HepG2 (cell line): ENCODE measurements around the gene CYB5A. TPM values are rescaled to one million over a fixed set of nuclear protein-coding genes. Genes with fewer than 3 reads are reported as not detected.

Experiments used
- ARNTL ChIP-seq: sonication (generic); formaldehyde crosslinking; IDR thresholded peaks from 2 replicates; pipeline ENCODE4 v1.4.0; 2020; ENCODE audit warnings: mild to moderate bottlenecking, missing genetic modification reagents
- CHCHD3 ChIP-seq: sonication (generic); formaldehyde crosslinking; IDR thresholded peaks from 2 replicates; pipeline ENCODE4 v1.8.0; 2022; ENCODE audit warnings: mild to moderate bottlenecking, missing genetic modification reagents, moderate library complexity
- EED ChIP-seq: sonication (generic); formaldehyde crosslinking; IDR thresholded peaks from 2 replicates; pipeline ENCODE4 v1.5.0; 2020; ENCODE audit warnings: mild to moderate bottlenecking, missing genetic modification reagents
- ISL2 ChIP-seq: sonication (generic); formaldehyde crosslinking; IDR thresholded peaks from 2 replicates; pipeline ENCODE4 v1.5.0; 2020; ENCODE audit warnings: missing genetic modification reagents
- JARID2 ChIP-seq: sonication (generic); formaldehyde crosslinking; IDR thresholded peaks from 2 replicates; pipeline ENCODE4 v1.8.1; 2023; ENCODE audit warnings: missing genetic modification reagents, inconsistent platforms; ENCODE audit not compliant: insufficient replicate concordance
- KAT2B ChIP-seq: fragments of 150-350 bp; IDR thresholded peaks from 2 replicates; pipeline ENCODE4 v1.6.1; 2014; ENCODE audit warnings: low read depth, low read length, borderline replicate concordance
- LBX2 ChIP-seq: sonication (generic); formaldehyde crosslinking; IDR thresholded peaks from 2 replicates; pipeline ENCODE4 v1.5.0; 2020; ENCODE audit warnings: missing genetic modification reagents, mild to moderate bottlenecking, borderline replicate concordance
- MEIS1 ChIP-seq: sonication (generic); formaldehyde crosslinking; IDR thresholded peaks from 2 replicates; pipeline ENCODE4 v1.9.0; 2021; ENCODE audit warnings: mild to moderate bottlenecking, missing genetic modification reagents, moderate library complexity, borderline replicate concordance
- MNT ChIP-seq: fragments of 450-650 bp; IDR thresholded peaks from 2 replicates; pipeline ENCODE4 v1.6.1; 2016
- NR2C2 ChIP-seq: sonication (generic); formaldehyde crosslinking; IDR thresholded peaks from 2 replicates; pipeline ENCODE4 v1.4.0; 2020; ENCODE audit warnings: missing genetic modification reagents, mild to moderate bottlenecking, moderate library complexity, borderline replicate concordance
- ONECUT2 ChIP-seq: sonication (generic); formaldehyde crosslinking; IDR thresholded peaks from 2 replicates; pipeline ENCODE4 v1.4.0; 2020; ENCODE audit warnings: missing genetic modification reagents
- RBAK ChIP-seq: sonication (generic); formaldehyde crosslinking; IDR thresholded peaks from 2 replicates; pipeline ENCODE4 v1.5.1; 2020; ENCODE audit warnings: mild to moderate bottlenecking, missing genetic modification reagents
- REST ChIP-seq, 2 experiments: IDR thresholded peaks; 2 replicates each; pipeline ENCODE4 v1.6.1; 2011 to 2012; ENCODE audit warnings: low read length in 2 of 2, borderline replicate concordance in 1 of 2, low read depth in 1 of 2, mild to moderate bottlenecking in 1 of 2, moderate library complexity in 1 of 2
- SOX13 ChIP-seq, 3 experiments: fragments of 450-650 bp in 1 of 3; sonication (generic) in 1 of 3; formaldehyde crosslinking in 1 of 3; IDR thresholded peaks in 2 of 3; conservative IDR thresholded peaks in 1 of 3; 2 replicates each; pipeline versions ENCODE4 v1.5.0 to v1.6.1; 2016 to 2020; ENCODE audit warnings: antibody characterized with exemption in 1 of 3, mild to moderate bottlenecking in 1 of 3, missing compliant biosample characterization in 1 of 3, missing genetic modification reagents in 1 of 3, moderate library complexity in 1 of 3
- SRSF9 ChIP-seq: fragments of 200-400 bp; formaldehyde crosslinking; IDR thresholded peaks from 2 replicates; pipeline ENCODE4 v1.6.1; 2018; ENCODE audit warnings: borderline replicate concordance, mild to moderate bottlenecking, low read depth, low read length; ENCODE audit not compliant: insufficient read depth, poor library complexity, severe bottlenecking
- SRY ChIP-seq: sonication (generic); formaldehyde crosslinking; IDR thresholded peaks from 2 replicates; pipeline ENCODE4 v1.8.0; 2022; ENCODE audit warnings: mild to moderate bottlenecking, missing genetic modification reagents
- ZGPAT ChIP-seq: IDR thresholded peaks from 2 replicates; pipeline ENCODE4 v1.6.1; 2016; ENCODE audit warnings: mild to moderate bottlenecking
- ZNF225 ChIP-seq: sonication (generic); formaldehyde crosslinking; IDR thresholded peaks from 2 replicates; pipeline ENCODE4 v1.4.0; 2020; ENCODE audit warnings: mild to moderate bottlenecking, missing genetic modification reagents
- ZNF567 ChIP-seq: sonication (generic); formaldehyde crosslinking; IDR thresholded peaks from 2 replicates; pipeline ENCODE4 v1.8.1; 2023; ENCODE audit warnings: mild to moderate bottlenecking, missing genetic modification reagents, borderline replicate concordance
- ZNF589 ChIP-seq: sonication (generic); formaldehyde crosslinking; conservative IDR thresholded peaks from 2 replicates; pipeline ENCODE4 v1.8.0; 2022; ENCODE audit warnings: mild to moderate bottlenecking, moderate library complexity, missing genetic modification reagents
- ZSCAN31 ChIP-seq: sonication (generic); formaldehyde crosslinking; IDR thresholded peaks from 2 replicates; pipeline ENCODE4 v1.5.0; 2020; ENCODE audit warnings: low read depth, mild to moderate bottlenecking, missing genetic modification reagents
- polyA plus RNA-seq, 8 experiments: library from polyadenylated mRNA; depleted of rRNA in 3 of 8; stranded (reverse) in 7 of 8; unstranded in 1 of 8; fragments of >200 nt; fragmentation: Illumina TruSeq in 4 of 8; extraction: Trizol in 4 of 8; gene quantifications; 2 replicates each; pipeline versions ENCODE4 v1.2.1 to v1.2.3, GENCODE V29; 2011 to 2016; ENCODE audit warnings: low read depth in 4 of 8, missing spikeins in 1 of 8, mixed read lengths in 1 of 8; ENCODE audit not compliant: insufficient read depth in 1 of 8
- total RNA-seq, 5 experiments: library from RNA; depleted of rRNA; stranded (reverse); fragments of >200 nt; fragmentation: Illumina TruSeq; extraction: Trizol; gene quantifications; 2 replicates each; pipeline ENCODE4 v1.2.3, GENCODE V29; 2016; ENCODE audit warnings: low read depth in 1 of 5

CYB5A gene
- total and polyA plus RNA-seq, 2 of the 13 experiments (the other 11 are each of a cell fraction or from before 2014, with no cell fraction given), result 215 to 356 TPM

- TF ChIP-seq ONECUT2 (no peak), EED (CRISPR knock-in tag) (no peak), ZGPAT (peak; percentile 83), SOX13 (IDR thresholded peaks at IDR 0.05) (0 out of 2 replicates have a peak, but pooled peaks have one; percentile 9), SOX13 (CRISPR knock-in tag; conservative IDR thresholded peaks at IDR 0.05 in 1 of 2, IDR thresholded peaks at IDR 0.05 in 1 of 2) (peak in 1 of 2 experiments; percentile 66; a peak in 1 of 4 replicates), SRSF9 (no peak), NR2C2 (CRISPR knock-in tag) (peak; percentile 83), ZNF589 (CRISPR knock-in tag) (no peak), ISL2 (CRISPR knock-in tag) (peak; percentile 65; the same call in 1 of the 2 replicates), ARNTL (CRISPR knock-in tag) (peak; percentile 88), RBAK (CRISPR knock-in tag) (no peak), SRY (CRISPR knock-in tag) (no peak; the same call in 1 of the 2 replicates), ZSCAN31 (CRISPR knock-in tag) (peak; percentile 72; the same call in 1 of the 2 replicates), MEIS1 (CRISPR knock-in tag) (peak; percentile 69), KAT2B (no peak), JARID2 (no peak), ZNF567 (CRISPR knock-in tag) (no peak; the same call in 1 of the 2 replicates), MNT (peak; percentile 69; the same call in 1 of the 2 replicates), REST (IDR thresholded peaks at IDR 0.05; ENCODE audit: borderline replicate concordance in 1 of 2, low read depth in 1 of 2, low read length in 2 of 2) (peak in 1 of 2 experiments; percentile 51; a peak in 1 of 4 replicates), LBX2 (no peak), ZNF225 (no peak), CHCHD3 (no peak)
Measured at GRCh38 chr18:74291771-74292540, at the start of gene CYB5A (continued).
